Vagina (tissue), 2 donors: Measurements from ENCODE around the gene SYNDIG1. TPM values are rescaled to one million over a fixed set of nuclear protein-coding genes. Genes with fewer than 3 reads are reported as not detected.

Experiments
- DNase-seq, 2 donors: peaks; one replicate each; pipeline ENCODE4 v3.0.0-alpha.2; 2017; ENCODE audit errors: extremely low spot score in 2 of 2
- H3K27ac ChIP-seq: fragments of 200-600 bp; sonication (generic); one replicate; pipeline ENCODE4 v1.5.1; 2019
- H3K27me3 ChIP-seq: fragments of 200-600 bp; sonication (generic); one replicate; pipeline ENCODE4 v1.5.1; 2019
- H3K36me3 ChIP-seq, 2 donors: fragments of 200-600 bp; sonication (generic); one replicate each; pipeline ENCODE4 v1.5.1; 2017 to 2019
- H3K4me1 ChIP-seq: fragments of 200-600 bp; sonication (generic); one replicate; pipeline ENCODE4 v1.5.1; 2019
- H3K4me3 ChIP-seq, 2 donors: fragments of 200-600 bp; sonication (generic); 1 replicate in 1 of 2; 2 replicates in 1 of 2; pipeline ENCODE4 v1.5.1; 2016 to 2019
- H3K9me3 ChIP-seq: fragments of 200-600 bp; sonication (generic); one replicate; pipeline ENCODE4 v1.5.1; 2019
- CTCF ChIP-seq, 3 experiments: fragments of 450-650 bp in 2 of 3; fragments of 200-600 bp in 1 of 3; sonication (generic) in 1 of 3; IDR thresholded peaks; one replicate each; pipeline ENCODE4 v1.5.1; 2017 to 2019; ENCODE audit warnings: antibody characterized with exemption in 3 of 3, mild to moderate bottlenecking in 2 of 3, moderate library complexity in 2 of 3
- POLR2A ChIP-seq, 2 donors: fragments of 450-650 bp; IDR thresholded peaks; one replicate each; pipeline ENCODE4 v1.6.1; 2017; ENCODE audit warnings: antibody characterized with exemption in 2 of 2, mild to moderate bottlenecking in 2 of 2, moderate library complexity in 2 of 2
- POLR2AphosphoS5 ChIP-seq, 2 donors: sonication (generic); formaldehyde crosslinking; IDR thresholded peaks; one replicate each; pipeline ENCODE4 v1.9.0; 2017; ENCODE audit warnings: antibody characterized with exemption in 2 of 2, mild to moderate bottlenecking in 2 of 2, low read depth in 1 of 2; ENCODE audit not compliant: insufficient read depth in 1 of 2
- intact Hi-C: fragments of 100-400 bp; cut with DNase I; formaldehyde crosslinking; loops from one replicate; pipeline ENCODE4 v1.15.1; 2023
- total RNA-seq: library from RNA; depleted of rRNA; stranded (reverse); fragments of >200 nt; gene quantifications from one replicate; pipeline ENCODE4 v1.2.3, GENCODE V29; 2016

SYNDIG1 gene
- total RNA-seq, 1 donor from 2014 or later = 3.2 TPM

GRCh38 chr20:24483435-24484080 is 14.1 kb downstream of the SYNDIG1 start:
- no peaks in the 10 kb centered on the region for H3K9me3 ChIP-seq
- no peak overlapping the region for H3K4me3 ChIP-seq
- H3K27me3 ChIP-seq = no peaks in the 10 kb centered on the region
- intact Hi-C loops = no loop called here
- H3K4me1 ChIP-seq = no peaks in the 10 kb centered on the region
- no peaks in the 10 kb centered on the region for H3K36me3 ChIP-seq
- no peak overlapping the region for H3K27ac ChIP-seq
- no peak for DNase-seq
- TF ChIP-seq POLR2AphosphoS5 (IDR thresholded peaks at IDR 0.05; ENCODE audit: insufficient read depth in 1 of 2, low read depth in 1 of 2) (no peak), POLR2A (IDR thresholded peaks at IDR 0.05) (no peak), CTCF (IDR thresholded peaks at IDR 0.05) (no peak)

GRCh38 chr20:24484081-24484450 is 14.6 kb downstream of the SYNDIG1 start:
- intact Hi-C loops = no loop called here
- no peak for TF ChIP-seq POLR2AphosphoS5 (IDR thresholded peaks at IDR 0.05; ENCODE audit: insufficient read depth in 1 of 2, low read depth in 1 of 2)
- no peak for TF ChIP-seq POLR2A (IDR thresholded peaks at IDR 0.05)
- TF ChIP-seq CTCF (IDR thresholded peaks at IDR 0.05) = no peak
- H3K9me3 ChIP-seq = no peaks in the 10 kb centered on the region
- H3K4me3 ChIP-seq = no peak overlapping the region
- DNase-seq = no peak
- H3K27me3 ChIP-seq = no peaks in the 10 kb centered on the region
- no peaks in the 10 kb centered on the region for H3K36me3 ChIP-seq
- no peak overlapping the region for H3K27ac ChIP-seq
- no peaks in the 10 kb centered on the region for H3K4me1 ChIP-seq

GRCh38 chr20:24485981-24486380 is 16.6 kb downstream of the SYNDIG1 start:
- Histone ChIP-seq H3K4me3 (no peak overlapping the region), H3K36me3 (no peaks in the 10 kb centered on the region), H3K4me1 (no peaks in the 10 kb centered on the region), H3K27ac (no peak overlapping the region), H3K27me3 (no peaks in the 10 kb centered on the region), H3K9me3 (no peaks in the 10 kb centered on the region)
- TF ChIP-seq CTCF (IDR thresholded peaks at IDR 0.05) = no peak
- no peak for TF ChIP-seq POLR2AphosphoS5 (IDR thresholded peaks at IDR 0.05; ENCODE audit: insufficient read depth in 1 of 2, low read depth in 1 of 2)
- TF ChIP-seq POLR2A (IDR thresholded peaks at IDR 0.05) = no peak
- DNase-seq = no peak
- intact Hi-C loops = loop anchor here (5.0 kb wide), 1 partner anchor 426 kb away; no protein-coding TSS in a partner anchor

GRCh38 chr20:24487240-24487639 is 17.8 kb downstream of the SYNDIG1 start:
- intact Hi-C loops = loop anchor here (5.0 kb wide), 1 partner anchor 425 kb away; no protein-coding TSS in a partner anchor
- no peak for DNase-seq
- TF ChIP-seq POLR2A (IDR thresholded peaks at IDR 0.05) = no peak
- TF ChIP-seq POLR2AphosphoS5 (IDR thresholded peaks at IDR 0.05; ENCODE audit: insufficient read depth in 1 of 2, low read depth in 1 of 2) = no peak
- TF ChIP-seq CTCF (IDR thresholded peaks at IDR 0.05) = no peak

GRCh38 chr20:24487648-24488047 is 18.2 kb downstream of the SYNDIG1 start:
- H3K4me1 ChIP-seq = no peaks in the 10 kb centered on the region
- H3K9me3 ChIP-seq = no peaks in the 10 kb centered on the region
- H3K27ac ChIP-seq = no peak overlapping the region
- no peak overlapping the region for H3K4me3 ChIP-seq
- H3K27me3 ChIP-seq = no peaks in the 10 kb centered on the region
- DNase-seq = no peak
- intact Hi-C loops = loop anchor here (5.0 kb wide), 1 partner anchor 425 kb away; no protein-coding TSS in a partner anchor
- H3K36me3 ChIP-seq = no peaks in the 10 kb centered on the region
- TF ChIP-seq CTCF (IDR thresholded peaks at IDR 0.05) (no peak), POLR2A (IDR thresholded peaks at IDR 0.05) (no peak)

More at GRCh38 chr20:24487240-24487639, 17.8 kb downstream of the SYNDIG1 start:
- Histone ChIP-seq H3K27me3 (no peaks in the 10 kb centered on the region), H3K4me3 (no peak overlapping the region), H3K4me1 (no peaks in the 10 kb centered on the region), H3K9me3 (no peaks in the 10 kb centered on the region), H3K36me3 (no peaks in the 10 kb centered on the region), H3K27ac (no peak overlapping the region)
